HL-60/S4 treated with retinoic acid at 250 ng/mL for 4 days and 3 days (cell line): ENCODE data around the gene CPA5.
"Not testable (repeated sequence)": the region's sequence is repeated elsewhere in the genome, so short reads cannot be mapped to it uniquely, and the experiment has no call there.

Experiments
- in situ Hi-C: fragments of 300-500 bp; cut with MboI; formaldehyde crosslinking; loops from 2 replicates; pipeline ENCODE4 v1.7.0; 2022; ENCODE audit warnings: low sequenced_read_pairs

The CPA5 gene, protein sequence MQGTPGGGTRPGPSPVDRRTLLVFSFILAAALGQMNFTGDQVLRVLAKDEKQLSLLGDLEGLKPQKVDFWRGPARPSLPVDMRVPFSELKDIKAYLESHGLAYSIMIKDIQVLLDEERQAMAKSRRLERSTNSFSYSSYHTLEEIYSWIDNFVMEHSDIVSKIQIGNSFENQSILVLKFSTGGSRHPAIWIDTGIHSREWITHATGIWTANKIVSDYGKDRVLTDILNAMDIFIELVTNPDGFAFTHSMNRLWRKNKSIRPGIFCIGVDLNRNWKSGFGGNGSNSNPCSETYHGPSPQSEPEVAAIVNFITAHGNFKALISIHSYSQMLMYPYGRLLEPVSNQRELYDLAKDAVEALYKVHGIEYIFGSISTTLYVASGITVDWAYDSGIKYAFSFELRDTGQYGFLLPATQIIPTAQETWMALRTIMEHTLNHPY

DNA sequence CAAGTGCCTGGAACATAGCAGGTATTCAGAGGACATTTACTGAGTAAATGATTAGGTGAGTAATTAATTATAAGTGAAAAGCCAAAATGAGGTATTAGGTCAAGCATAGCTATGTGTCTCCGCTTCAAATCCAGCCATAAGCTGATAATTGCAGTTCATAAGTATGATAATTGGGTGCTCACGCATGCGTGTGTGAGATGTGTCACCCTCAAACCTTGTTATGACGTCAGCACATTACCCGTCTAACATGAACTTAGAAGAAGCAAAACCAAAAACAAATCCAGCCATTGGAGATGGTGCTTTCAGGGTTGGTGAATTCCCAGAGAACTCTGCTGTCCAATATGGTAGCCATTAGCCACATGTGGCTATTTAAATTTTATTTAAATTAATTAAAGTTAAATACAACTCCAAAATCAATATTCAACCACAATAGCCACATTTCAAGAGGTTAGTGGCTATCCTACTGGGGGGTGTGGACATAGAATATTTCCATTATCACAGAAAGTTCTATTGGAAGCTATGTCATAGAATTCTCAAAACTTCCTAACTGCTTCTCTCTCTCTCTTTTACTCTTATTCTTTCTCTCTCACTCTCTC is at the start of gene CPA5:
CPA5 (plus strand) TSS at position 546 of the 596 bp plus-strand sequence. CDS start 1,670 bp downstream, outside the sequence.
- in situ Hi-C loops = no loop called here

DNA sequence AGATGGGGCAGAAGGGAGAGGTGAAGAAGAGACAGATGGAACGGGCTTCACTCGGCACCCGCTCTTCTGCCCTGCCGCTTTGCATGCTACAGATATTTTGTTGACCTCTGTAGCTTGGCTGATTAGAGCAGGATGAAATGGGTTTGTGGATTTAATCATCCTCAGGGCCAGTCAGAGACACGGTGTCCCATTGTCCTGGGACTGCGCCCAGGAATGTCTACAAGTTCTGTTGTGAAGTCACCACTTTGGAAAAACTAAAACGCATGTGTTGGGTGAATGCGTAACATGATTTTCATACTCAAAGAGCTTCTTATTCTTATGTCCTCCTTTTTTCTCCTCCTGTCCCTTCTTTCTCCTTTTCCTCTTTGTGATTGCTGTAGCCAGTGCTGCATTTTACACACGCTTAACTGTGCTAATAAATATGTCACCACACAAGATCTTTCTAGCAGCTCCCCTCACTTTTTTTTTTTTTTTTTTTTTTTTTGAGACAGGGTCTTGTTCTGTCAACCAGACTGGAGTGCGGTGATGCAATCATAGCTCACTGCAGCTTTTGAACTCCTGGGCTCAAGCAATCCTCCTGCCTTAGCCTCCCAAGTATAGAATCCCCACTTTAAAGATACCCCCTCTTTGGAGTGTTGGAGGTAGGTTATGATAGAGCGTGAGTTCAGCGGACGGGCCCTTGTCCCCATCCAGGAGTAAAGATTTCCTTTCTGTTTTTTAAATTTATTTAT is 48.2 kb upstream of the CPA5 start:
- in situ Hi-C loops = no loop called here

DNA sequence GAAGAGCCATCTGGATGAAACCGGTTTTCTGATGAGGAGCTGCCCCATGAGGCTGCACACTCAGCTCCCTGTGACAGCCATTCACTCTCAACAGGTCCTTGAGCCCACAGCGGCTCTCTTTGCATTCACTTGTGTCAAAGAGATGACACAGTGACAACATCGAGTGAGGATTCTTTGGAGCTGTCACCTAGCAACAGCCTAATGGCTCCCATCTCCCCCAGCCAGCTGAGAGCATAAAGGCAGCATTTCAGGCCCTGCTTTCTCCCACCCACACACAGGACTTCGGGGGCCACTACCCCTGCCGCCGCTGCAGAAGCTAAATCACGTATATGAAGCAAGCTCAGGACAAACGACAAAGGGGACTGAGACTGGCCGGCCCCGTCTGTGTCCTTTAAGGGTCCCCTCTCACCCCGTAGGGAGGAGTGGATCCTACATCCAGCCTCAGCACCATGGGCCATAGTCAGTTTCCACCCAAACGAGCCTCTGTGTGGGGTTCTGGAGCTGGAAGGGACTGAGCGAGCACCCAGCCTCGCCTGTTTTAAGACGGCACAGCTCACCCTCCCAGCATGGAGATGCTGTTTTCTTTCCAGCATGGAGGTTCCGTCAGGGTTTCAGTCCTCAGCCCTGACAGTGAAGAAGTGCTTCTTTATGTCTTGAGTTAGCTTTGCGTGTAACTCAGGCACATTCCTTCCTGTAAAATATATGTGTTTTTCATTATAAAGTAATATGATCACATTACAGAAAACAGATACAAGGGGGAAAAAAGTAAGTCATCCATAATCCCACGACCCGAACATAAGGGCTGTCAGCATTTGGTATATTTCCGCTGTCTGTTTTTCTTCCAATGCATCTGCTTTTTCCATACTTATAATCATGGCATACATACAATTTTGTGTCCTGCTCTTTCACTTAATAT is 46.7 kb upstream of the CPA5 start:
- in situ Hi-C loops = no loop called here

DNA sequence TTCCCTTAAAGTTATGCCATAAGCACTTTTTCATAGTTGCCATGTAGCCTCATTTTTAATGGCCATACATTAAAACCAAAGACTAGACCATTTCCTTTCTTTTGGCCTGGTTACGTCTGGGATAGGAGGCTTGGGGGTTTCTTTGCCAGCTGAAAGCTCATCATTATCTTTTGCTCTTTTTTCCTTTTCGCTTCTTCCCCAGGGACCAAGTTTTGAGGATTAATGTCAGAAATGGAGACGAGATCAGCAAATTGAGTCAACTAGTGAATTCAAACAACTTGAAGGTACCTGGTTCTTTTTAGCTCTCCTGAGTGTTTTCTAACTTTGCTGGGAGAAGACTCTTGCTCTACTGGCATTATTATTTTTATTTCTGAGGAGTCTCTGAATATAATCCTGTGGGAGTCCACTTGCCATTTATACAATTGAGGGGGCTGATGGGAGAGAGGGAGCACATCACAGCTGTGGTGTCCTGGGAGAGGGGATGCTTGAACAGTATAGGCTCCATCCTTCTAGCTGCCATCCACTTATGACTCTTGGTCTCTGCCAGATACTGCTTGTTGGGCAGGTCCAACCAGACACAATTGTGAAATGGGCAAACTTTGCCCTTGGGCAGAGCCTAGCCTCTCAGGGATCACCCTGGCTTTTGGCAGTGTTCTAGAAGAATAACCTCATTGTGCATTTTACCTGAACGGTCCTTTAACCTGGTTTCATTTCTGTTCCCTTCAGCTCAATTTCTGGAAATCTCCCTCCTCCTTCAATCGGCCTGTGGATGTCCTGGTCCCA is 45.9 kb upstream of the CPA5 start:
- in situ Hi-C loops = no loop called here

DNA sequence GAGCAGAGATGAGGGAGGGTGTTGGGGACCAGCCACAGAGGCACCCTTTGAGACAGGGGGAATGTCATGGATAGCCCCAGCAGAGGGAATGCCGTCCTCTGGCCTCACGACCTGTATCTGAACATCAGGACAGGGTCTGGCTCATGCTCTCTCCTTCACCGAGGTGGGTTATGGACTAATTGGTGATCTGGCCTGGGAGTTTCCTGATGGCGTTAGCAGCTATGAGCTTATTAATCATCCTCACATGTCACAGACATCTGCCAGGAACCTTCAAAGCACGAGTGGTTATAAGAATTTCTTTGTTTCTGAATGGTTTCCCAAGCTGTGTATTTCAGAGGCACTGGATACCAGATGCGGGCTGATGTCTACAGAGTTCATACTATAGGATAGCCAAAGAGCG is 44.8 kb upstream of the CPA5 start:
- in situ Hi-C loops = no loop called here

DNA sequence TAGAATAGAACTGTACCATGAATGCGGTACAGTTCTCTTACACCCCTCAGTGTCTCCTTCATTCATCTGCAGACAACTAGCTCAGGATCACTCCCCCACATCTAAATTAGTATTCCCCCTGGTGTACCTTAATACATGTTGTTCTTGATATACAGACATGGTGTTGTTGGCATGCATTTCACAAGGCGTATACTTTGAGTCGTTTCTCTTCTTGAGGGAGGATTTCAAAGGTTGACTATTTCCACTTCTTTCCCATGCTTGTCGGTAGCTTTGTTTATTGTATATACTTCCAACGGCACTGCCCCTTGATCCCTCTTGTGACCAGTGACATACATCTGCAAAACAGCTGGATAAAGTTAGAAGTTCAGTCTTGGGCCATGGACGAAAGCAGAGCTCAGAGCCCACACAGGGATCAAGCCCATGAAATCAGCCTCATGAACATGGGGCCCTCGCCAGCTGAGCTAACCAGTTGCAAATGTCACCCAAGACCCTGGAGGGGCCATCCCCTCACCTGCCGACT is 43.1 kb upstream of the CPA5 start:
- in situ Hi-C loops = no loop called here

DNA sequence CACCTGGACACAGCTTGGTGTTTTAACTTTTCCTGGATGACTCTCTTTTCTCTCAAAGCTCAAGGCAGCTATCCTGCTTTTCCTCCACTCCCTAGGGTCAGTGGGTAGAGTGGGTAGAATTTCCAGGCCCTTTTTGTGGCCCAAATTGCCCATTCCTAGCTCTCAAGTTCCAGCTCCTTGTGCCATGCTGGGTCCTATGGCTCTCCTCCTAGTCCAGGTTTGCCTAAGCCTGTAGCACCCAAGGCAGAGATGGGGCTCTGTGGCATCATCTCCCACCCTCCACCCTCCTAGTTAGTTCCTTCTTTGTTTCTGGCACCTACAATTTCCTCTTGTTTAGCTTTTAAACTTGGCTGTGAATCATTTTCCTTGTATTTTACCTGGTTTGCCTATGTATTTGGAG is 42.0 kb upstream of the CPA5 start:
- in situ Hi-C loops = no loop called here

DNA sequence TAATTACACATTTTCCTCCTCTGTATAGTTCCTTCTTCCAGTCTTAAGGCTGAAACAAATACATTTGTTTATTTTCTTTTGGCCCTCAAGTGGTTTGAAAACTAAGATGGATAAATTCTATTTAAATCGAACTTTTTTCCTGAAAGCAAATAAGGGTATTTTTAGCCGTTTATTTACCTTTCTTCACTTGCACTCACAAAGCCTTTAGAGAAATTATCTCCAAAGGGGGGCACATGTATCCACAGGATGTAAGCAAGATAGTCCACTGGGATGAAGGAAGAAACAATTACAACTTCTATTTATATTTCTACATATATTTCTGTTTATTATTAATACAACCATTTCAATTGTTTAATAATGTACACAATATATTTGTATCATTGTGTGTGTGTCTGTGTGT is 41.5 kb upstream of the CPA5 start:
- in situ Hi-C loops = no loop called here

DNA sequence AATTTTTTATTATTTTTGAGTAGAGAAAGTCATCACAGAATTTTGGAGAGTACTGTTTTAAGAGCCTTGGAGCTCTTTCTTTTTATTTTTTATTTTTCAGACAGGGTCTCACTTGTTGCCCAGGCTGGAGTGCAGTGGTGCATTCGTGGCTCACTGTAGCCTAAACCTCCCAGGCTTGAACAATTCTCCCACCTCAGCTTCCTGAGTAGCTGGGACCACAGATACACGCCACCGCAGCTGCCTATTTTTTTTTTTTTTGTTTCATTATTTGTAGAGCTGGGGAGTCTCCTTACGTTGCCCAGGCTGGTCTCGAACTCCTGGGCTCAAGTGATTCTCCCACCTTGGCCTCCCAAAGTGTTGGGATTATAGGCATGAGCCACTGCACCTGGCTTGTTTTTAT is 41.1 kb upstream of the CPA5 start:
- in situ Hi-C loops = no loop called here

DNA sequence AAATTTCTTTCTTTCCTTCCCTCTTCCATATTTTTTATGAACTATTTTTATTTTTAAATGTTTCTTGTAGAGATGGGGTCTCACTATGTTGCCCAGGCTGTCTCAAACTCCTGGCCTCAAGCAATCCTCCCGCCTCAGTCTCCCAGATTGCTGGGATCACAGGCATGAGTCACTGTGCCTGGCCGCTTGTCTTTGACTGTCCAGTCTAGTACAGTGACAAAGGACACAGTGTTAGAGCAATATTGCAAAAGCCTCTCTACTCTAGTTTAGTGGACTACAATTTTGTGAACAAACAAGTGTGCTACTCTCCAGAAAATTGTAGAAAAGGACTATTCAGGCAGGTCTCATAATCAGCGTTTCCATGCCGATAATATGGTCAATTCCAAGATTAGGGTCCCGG is 40.6 kb upstream of the CPA5 start:
- in situ Hi-C loops = no loop called here

DNA sequence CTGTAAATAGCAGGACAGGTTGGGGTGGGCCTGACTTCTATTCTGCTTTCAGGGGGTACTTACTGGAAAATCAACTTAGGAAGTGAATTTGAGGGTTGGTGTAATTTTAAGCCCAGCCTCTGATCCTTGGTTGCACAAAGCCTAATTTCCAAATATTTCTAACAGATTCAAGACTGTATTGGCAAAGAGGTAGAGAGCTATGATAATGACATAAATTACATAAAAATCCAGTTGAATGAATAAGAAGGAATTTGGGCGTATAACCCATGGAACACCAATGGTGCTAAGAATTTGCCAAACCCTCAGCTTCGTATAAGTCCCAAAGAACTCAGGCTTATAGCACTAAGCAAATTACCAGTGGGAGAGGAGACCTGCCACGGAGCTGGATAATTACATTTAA is 39.7 kb upstream of the CPA5 start:
- in situ Hi-C loops = no loop called here

DNA sequence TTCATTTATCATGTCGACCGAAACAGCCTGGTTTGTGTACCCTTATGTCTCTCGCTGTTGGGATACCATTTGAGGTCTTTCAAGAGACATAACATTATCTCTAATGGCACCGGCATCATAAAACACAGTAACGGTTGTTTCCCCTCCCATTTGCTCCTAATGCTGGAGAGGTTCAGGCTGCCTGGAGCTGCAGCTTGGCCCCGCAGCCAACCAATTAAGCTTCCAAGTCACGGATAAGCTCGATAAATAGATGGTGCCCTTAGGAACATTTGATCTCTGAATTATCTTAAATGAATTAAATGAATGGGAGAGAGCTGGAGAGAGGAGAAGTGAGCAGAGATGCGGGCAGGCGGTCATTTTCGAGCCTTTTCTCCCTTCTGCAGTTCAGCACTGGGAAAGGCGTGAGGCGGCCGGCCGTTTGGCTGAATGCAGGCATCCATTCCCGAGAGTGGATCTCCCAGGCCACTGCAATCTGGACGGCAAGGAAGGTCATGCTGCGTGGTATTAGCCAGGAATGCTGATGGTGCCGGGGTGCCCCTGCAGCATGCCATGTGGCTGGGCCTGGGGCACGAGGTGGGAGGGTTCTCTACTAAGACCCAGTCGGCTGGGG is 39.1 kb upstream of the CPA5 start:
- in situ Hi-C loops = no loop called here

DNA sequence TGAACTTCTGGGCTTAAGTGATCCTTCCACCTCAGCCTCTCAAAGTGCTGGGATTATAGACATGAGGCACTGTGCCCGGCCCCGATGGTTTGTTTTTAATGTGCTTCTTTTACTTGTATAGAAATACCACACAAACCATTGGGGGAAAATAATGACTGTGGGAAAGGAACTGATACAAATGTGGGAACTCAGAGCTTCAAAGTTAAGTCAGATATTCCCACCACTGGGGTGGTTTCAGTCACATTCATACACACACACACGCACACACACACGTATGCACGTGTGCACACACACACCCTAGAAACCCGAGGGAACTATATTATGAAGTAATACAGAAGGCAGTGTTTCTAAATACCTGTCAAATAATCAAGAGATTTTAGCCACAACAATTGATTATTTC is 34.6 kb upstream of the CPA5 start:
- in situ Hi-C loops = no loop called here

DNA sequence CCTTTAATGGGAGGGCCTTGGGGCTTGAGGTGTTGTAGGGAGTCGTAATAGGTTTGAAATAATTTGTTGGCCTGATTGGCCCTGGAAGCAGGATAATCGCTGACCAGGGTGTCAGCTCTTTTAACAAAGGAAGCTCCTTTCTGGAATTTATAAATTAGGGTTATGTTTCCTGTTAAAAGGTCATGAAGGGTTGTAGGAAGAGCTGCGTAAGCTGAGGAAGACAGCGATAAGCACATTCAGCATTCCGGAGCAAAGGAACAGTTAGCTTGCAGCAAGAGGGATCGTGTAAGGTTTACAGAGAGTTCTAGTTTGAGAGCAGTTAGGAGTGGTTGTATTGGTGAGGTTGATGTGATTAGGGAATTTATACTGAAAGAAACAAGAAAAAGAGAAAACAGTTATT is 30.3 kb upstream of the CPA5 start:
- in situ Hi-C loops = no loop called here

DNA sequence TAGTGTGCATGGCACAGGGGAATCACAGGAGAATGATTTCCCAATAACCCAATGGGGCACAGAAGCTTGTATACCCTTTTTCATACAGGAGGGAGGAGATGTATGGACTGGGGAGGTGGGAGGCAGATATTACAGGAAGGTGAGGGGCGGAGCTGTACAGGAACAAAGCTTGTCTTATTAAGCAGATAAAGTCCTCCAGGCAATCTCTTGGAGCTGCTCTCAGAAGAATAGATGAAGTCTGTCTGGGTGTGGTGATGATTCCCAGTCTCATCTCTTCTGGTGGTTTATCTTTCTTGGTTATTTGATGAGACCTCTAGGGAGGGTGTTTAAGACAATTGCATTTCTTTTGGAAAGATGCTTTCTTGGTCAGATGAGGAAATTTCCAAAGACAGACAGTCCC is 25.1 kb upstream of the CPA5 start:
- in situ Hi-C loops = no loop called here

DNA sequence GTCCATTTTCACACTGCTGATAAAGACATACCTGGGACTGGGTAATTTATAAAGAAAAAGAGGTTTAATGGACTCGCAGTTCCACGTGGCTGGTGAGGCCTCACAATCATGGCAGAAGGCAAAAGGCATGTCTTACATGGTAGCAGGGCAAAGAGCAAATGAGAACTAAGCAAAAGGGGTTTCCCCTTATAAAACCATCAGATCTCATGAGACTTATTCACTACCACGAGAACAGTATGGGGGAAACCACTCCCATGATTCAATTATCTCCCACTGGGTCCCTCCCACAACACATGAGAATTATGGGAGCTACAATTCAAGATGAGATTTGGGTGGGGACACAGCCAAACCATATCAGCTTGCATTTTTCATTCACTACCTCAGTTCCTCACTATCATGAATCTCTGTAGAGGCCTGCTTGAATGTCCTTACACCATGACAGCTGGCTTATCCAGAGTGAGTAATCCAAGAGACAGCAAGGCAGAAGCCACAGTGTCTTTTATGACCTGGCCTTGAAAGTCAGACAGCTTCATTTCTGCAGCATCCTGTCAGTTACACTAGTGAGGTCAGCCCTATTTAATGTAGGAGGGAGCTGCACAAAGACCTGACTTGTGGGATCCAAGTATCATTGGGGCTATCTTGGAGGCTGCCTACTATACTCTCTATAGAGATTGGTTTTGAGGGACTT is 22.9 kb upstream of the CPA5 start:
- in situ Hi-C loops = not testable (repeated sequence)

DNA sequence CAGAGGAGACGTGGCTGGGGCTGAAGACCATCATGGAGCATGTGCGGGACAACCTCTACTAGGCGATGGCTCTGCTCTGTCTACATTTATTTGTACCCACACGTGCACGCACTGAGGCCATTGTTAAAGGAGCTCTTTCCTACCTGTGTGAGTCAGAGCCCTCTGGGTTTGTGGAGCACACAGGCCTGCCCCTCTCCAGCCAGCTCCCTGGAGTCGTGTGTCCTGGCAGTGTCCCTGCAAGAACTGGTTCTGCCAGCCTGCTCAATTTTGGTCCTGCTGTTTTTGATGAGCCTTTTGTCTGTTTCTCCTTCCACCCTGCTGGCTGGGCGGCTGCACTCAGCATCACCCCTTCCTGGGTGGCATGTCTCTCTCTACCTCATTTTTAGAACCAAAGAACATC is 22.0 kb upstream of the CPA5 start:
- in situ Hi-C loops = no loop called here

DNA sequence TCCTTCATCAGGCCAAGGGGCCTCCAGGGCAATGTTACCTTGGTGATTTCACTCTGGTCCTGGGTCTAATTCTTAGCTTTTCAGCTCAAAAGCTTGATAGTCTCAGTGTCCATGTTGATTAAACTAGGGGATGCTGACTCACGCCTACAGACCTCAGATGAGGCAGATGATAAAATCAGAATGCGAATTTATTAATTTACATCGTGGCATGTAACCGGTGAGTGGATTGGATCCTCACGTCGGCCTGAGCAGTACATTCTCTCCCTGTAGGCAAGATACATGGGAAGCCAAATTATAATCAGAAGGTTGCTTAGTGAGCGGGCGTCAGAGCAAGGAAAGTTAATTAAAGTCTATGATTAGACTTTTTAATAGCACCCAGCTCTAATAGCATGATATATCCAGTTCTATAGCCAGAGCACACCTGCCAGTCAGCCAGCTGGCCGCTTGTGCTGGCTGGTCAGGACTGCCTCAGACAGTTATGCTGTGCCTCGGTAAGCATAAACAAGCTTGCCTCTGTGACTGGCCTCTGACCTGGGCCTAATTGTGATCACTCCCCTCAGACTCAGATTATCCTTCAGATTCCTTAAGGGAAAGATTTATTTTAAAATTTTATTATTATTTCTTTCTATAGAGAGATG is 20.2 kb upstream of the CPA5 start:
- in situ Hi-C loops = no loop called here
